GM18517 (cell line): Measurements from ENCODE around the gene FAM110A.
"Not testable (repeated sequence)": the region's sequence is repeated elsewhere in the genome, so short reads cannot be mapped to it uniquely, and the experiment has no call there.

Experiments
- ATAC-seq: cut with Tn5 transposase; IDR thresholded peaks from one replicate; pipeline ENCODE4 v1.9.1; 2021; ENCODE audit warnings: mild to moderate bottlenecking, moderate library complexity; ENCODE audit not compliant: unreplicated experiment

The FAM110A gene

GRCh38 chr20:822651-823573 is 10.6 kb upstream of the FAM110A start:
- ATAC-seq: no peak

GRCh38 chr20:823574-823902 is 10.0 kb upstream of the FAM110A start:
- no peak for ATAC-seq

GRCh38 chr20:824490-824889 is 9.0 kb upstream of the FAM110A start:
- ATAC-seq: no peak

- no peak for ATAC-seq
These were observed 8.6 kb upstream of the FAM110A start for GRCh38 chr20:824916-825315.

GRCh38 chr20:825710-826421 is 7.6 kb upstream of the FAM110A start:
- no peak for ATAC-seq

- no peak for ATAC-seq
These were observed 6.7 kb upstream of the FAM110A start for GRCh38 chr20:826695-827323.

GRCh38 chr20:827981-828380 is 5.5 kb upstream of the FAM110A start:
- not testable (repeated sequence) for ATAC-seq

- ATAC-seq: no peak
These were observed 4.5 kb upstream of the FAM110A start for GRCh38 chr20:828987-829386.

- no peak for ATAC-seq
These were observed 4.0 kb upstream of the FAM110A start for GRCh38 chr20:829551-829950.

GRCh38 chr20:830011-830521 is 3.4 kb upstream of the FAM110A start:
- no peak for ATAC-seq

GRCh38 chr20:831251-831650 is 2.3 kb upstream of the FAM110A start:
- no peak for ATAC-seq

GRCh38 chr20:831956-832355 is 1.6 kb upstream of the FAM110A start:
- ATAC-seq: no peak

- peak; percentile 38 for ATAC-seq
These were observed 430 bp upstream of the FAM110A start for GRCh38 chr20:833121-833449.

- ATAC-seq: no peak
These were observed 734 bp downstream of the FAM110A start for GRCh38 chr20:834151-834746.

- no peak for ATAC-seq
These were observed 2.1 kb downstream of the FAM110A start for GRCh38 chr20:835608-836045.

GRCh38 chr20:836190-836589 is 2.7 kb downstream of the FAM110A start:
- no peak for ATAC-seq

- no peak for ATAC-seq
These were observed 5.5 kb downstream of the FAM110A start for GRCh38 chr20:839015-839414.

- ATAC-seq: no peak
These were observed 6.1 kb downstream of the FAM110A start for GRCh38 chr20:839626-840025.

- ATAC-seq: no peak
These were observed 7.0 kb downstream of the FAM110A start for GRCh38 chr20:840503-840857.

GRCh38 chr20:840858-841567 is 7.5 kb downstream of the FAM110A start:
- no peak for ATAC-seq
